ENCODE data around the gene STXBP3. TPM values are rescaled to one million over a fixed set of nuclear protein-coding genes. Genes with fewer than 3 reads are reported as not detected.

The STXBP3 gene
- total RNA-seq, result 33.3 and 36.2 TPM in 2 replicates

GRCh38 chr1:108746382-108747170, at the start of gene STXBP3:
Gene STXBP3, plus strand, starts transcription at chr1:108746674. Its CDS starts 64 bp downstream, at chr1:108746738.

GRCh38 chr1:108712606-108713150, 33.8 kb upstream of the STXBP3 start, which contains the start of gene FNDC7:
Gene FNDC7, plus strand, starts transcription at chr1:108712908. Its CDS starts 26 bp downstream, at chr1:108712934.

GRCh38 chr1:108856994-108857393, 110.5 kb downstream of the STXBP3 start, which contains the start of gene AKNAD1:
Gene AKNAD1, minus strand, starts transcription at chr1:108857094. Its CDS starts 4,430 bp downstream, at chr1:108852664.

Other genes starting within 250 kb of the STXBP3 start
- gene EEIG2, start 186.6 kb upstream of the STXBP3 start, total RNA-seq, result 1.7 TPM in 2 replicates
- 1.2 and 1.5 TPM in 2 replicates for gene HENMT1, start 85.6 kb upstream of the STXBP3 start, total RNA-seq
- 6.7 and 9.0 TPM in 2 replicates for gene PRPF38B, start 54.4 kb upstream of the STXBP3 start, total RNA-seq
- gene FNDC7, start 33.8 kb upstream of the STXBP3 start, total RNA-seq, result 0.48 TPM in 1 of 2 replicates, not detected in the other
- gene AKNAD1, start 110.4 kb downstream of the STXBP3 start, total RNA-seq, result not detected in 2 replicates
- 44.3 and 123 TPM in 2 replicates for gene GPSM2, start 130.3 kb downstream of the STXBP3 start, total RNA-seq
- 19.0 and 28.1 TPM in 2 replicates for gene CLCC1, start 216.8 kb downstream of the STXBP3 start, total RNA-seq